ENCODE results near the gene CFHR5. TPM values are rescaled to one million over a fixed set of nuclear protein-coding genes. Genes with fewer than 3 reads are reported as not detected.
"Not testable (repeated sequence)": the region's sequence is repeated elsewhere in the genome, so short reads cannot be mapped to it uniquely, and the experiment has no call there.

The CFHR5 gene
- total RNA-seq, 2 donors from 2014 or later, result not detected

- not testable (repeated sequence) for H3K4me1 Mint-ChIP-seq; H3K27me3 Mint-ChIP-seq; H3K4me3 Mint-ChIP-seq; ATAC-seq; H3K36me3 Mint-ChIP-seq (ENCODE audit: low read depth); H3K27ac Mint-ChIP-seq; H3K9me3 ChIP-seq (ENCODE audit: control insufficient read depth, low read length, poor library complexity, severe bottlenecking); DNase-seq
Measured at GRCh38 chr1:197034631-197035339, 57.4 kb downstream of the CFHR5 start.

GRCh38 chr1:197036861-197037260 lies 59.5 kb downstream of the CFHR5 start:
- Mint-ChIP-seq H3K4me1 (peaks cover 2% of the 10 kb centered on the region), H3K27me3 (peaks cover 5% of the 10 kb centered on the region), H3K4me3 (no peak overlapping the region), H3K27ac (no peak overlapping the region), H3K36me3 (ENCODE audit: low read depth) (peaks cover 2% of the 10 kb centered on the region)
- DNase-seq (no peak), ATAC-seq (no peak)
- no peaks in the 10 kb centered on the region for H3K9me3 ChIP-seq (ENCODE audit: control insufficient read depth, low read length, poor library complexity, severe bottlenecking)

GRCh38 chr1:197041486-197042353 lies 64.4 kb downstream of the CFHR5 start:
- Mint-ChIP-seq H3K4me3 (no peak overlapping the region), H3K27me3 (peaks cover 26% of the 10 kb centered on the region), H3K27ac (no peak overlapping the region), H3K36me3 (ENCODE audit: low read depth) (no peaks in the 10 kb centered on the region), H3K4me1 (peaks cover 2% of the 10 kb centered on the region)
- no peaks in the 10 kb centered on the region for H3K9me3 ChIP-seq (ENCODE audit: control insufficient read depth, low read length, poor library complexity, severe bottlenecking)
- DNase-seq (no peak), ATAC-seq (no peak)

- H3K27me3 Mint-ChIP-seq, result peaks cover 26% of the 10 kb centered on the region
- peaks cover 2% of the 10 kb centered on the region for H3K4me1 Mint-ChIP-seq
- H3K36me3 Mint-ChIP-seq (ENCODE audit: low read depth), result no peaks in the 10 kb centered on the region
- no peak overlapping the region for H3K4me3 Mint-ChIP-seq
- no peak overlapping the region for H3K27ac Mint-ChIP-seq
- no peaks in the 10 kb centered on the region for H3K9me3 ChIP-seq (ENCODE audit: control insufficient read depth, low read length, poor library complexity, severe bottlenecking)
- ATAC-seq, result no peak
- DNase-seq, result no peak
Measured at GRCh38 chr1:197042676-197043341, 65.5 kb downstream of the CFHR5 start.

GRCh38 chr1:197049100-197049499 lies 71.7 kb downstream of the CFHR5 start:
- H3K4me3 Mint-ChIP-seq, result no peak overlapping the region
- H3K27me3 Mint-ChIP-seq, result peaks cover 17% of the 10 kb centered on the region

More at GRCh38 chr1:197049100-197049499, 71.7 kb downstream of the CFHR5 start:
- DNase-seq, result no peak
- Mint-ChIP-seq H3K36me3 (ENCODE audit: low read depth) (no peaks in the 10 kb centered on the region), H3K27ac (no peak overlapping the region), H3K4me1 (no peaks in the 10 kb centered on the region)
- no peaks in the 10 kb centered on the region for H3K9me3 ChIP-seq (ENCODE audit: control insufficient read depth, low read length, poor library complexity, severe bottlenecking)
- ATAC-seq, result no peak

Other genes starting within 250 kb of the CFHR5 start
- gene CFHR3, start 202.7 kb upstream of the CFHR5 start, total RNA-seq, result not detected
- not detected for gene CFHR1, start 157.8 kb upstream of the CFHR5 start, total RNA-seq
- gene CFHR4, start 89.5 kb upstream of the CFHR5 start, total RNA-seq, result not detected
- not detected for gene CFHR2, start 33.8 kb upstream of the CFHR5 start, total RNA-seq
- gene F13B, start 89.7 kb downstream of the CFHR5 start, total RNA-seq, result not detected
- gene ASPM, start 169.1 kb downstream of the CFHR5 start, total RNA-seq, result under 1 TPM; 0.62 to 0.91 TPM
- 1 to 10 TPM; 6.8 to 7.3 TPM for gene ZBTB41, start 223.7 kb downstream of the CFHR5 start, total RNA-seq

All from T-helper 17 cell (primary cell).